Camera-type eye (tissue), 1 donor: ENCODE results near the gene CDC6. TPM values are rescaled to one million over a fixed set of nuclear protein-coding genes. Genes with fewer than 3 reads are reported as not detected.

Source experiments
- total RNA-seq: library from RNA; depleted of rRNA; stranded (reverse); fragments of >200 nt; gene quantifications from one replicate; pipeline ENCODE4 v1.2.3, GENCODE V29; 2014

CDC6 gene, protein sequence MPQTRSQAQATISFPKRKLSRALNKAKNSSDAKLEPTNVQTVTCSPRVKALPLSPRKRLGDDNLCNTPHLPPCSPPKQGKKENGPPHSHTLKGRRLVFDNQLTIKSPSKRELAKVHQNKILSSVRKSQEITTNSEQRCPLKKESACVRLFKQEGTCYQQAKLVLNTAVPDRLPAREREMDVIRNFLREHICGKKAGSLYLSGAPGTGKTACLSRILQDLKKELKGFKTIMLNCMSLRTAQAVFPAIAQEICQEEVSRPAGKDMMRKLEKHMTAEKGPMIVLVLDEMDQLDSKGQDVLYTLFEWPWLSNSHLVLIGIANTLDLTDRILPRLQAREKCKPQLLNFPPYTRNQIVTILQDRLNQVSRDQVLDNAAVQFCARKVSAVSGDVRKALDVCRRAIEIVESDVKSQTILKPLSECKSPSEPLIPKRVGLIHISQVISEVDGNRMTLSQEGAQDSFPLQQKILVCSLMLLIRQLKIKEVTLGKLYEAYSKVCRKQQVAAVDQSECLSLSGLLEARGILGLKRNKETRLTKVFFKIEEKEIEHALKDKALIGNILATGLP
- 6.3 TPM for total RNA-seq

DNA sequence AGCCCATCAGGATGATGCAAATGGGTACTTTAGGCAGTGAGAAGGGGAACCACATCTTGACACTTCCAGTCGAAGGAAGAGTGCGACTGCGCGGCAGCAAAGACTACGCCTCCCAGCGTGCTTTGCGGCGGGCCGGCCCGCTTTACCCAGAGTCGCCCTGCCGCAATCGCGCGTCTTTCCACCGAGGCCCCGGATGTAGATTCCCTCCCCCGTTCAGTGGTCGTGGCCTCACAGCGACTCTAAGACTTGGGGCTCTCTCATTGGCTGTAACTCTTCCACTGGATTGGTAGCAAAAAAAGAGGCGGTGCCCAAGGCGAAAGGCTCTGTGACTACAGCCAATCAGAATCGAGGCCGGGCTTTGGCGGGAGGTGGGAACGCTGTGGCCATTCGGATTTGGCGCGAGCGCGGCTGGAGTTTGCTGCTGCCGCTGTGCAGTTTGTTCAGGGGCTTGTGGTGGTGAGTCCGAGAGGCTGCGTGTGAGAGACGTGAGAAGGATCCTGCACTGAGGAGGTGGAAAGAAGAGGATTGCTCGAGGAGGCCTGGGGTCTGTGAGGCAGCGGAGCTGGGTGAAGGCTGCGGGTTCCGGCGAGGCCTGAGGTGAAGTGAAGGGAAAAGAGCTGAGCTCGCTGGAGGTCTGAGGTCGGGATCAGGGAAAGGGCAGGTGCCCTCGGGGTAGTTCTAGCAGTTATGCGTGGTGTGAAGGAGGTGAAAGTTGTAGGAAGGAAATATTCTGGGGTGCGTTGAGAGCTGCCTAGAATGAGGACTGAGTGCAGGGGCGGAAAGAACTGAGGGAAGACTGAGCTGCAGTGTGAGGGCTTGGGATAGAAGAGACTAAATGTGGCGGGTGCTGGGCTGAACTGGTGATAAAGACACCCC lies at the start of gene CDC6:
TSS of gene CDC6 (plus strand) at position 386 of the 876 bp plus-strand sequence. CDS start 1,542 bp downstream, outside the sequence.

GRCh38 chr17:40309031-40309948 lies 21.6 kb downstream of the CDC6 start, which contains the start of gene RARA:
TSS of gene RARA (plus strand) at chr17:40309180. CDS start at chr17:40331219, 22,039 bp downstream.

Other genes starting within 250 kb of the CDC6 start
- gene MED24, start 233.5 kb upstream of the CDC6 start, total RNA-seq, result 91.3 TPM
- gene THRA, start 224.9 kb upstream of the CDC6 start, total RNA-seq, result 96.6 TPM
- gene NR1D1, start 187.3 kb upstream of the CDC6 start, total RNA-seq, result 13.2 TPM
- 91.9 TPM for gene MSL1, start 165.9 kb upstream of the CDC6 start, total RNA-seq
- gene CASC3, start 147.3 kb upstream of the CDC6 start, total RNA-seq, result 71.7 TPM
- 16.2 TPM for gene RAPGEFL1, start 110.4 kb upstream of the CDC6 start, total RNA-seq
- gene WIPF2, start 68.6 kb upstream of the CDC6 start, total RNA-seq, result 13.6 TPM
- 50.1 TPM for gene RARA, start 21.3 kb downstream of the CDC6 start, total RNA-seq
- not detected for gene GJD3, start 76.9 kb downstream of the CDC6 start, total RNA-seq
- gene TOP2A, start 130.0 kb downstream of the CDC6 start, total RNA-seq, result 62.8 TPM
- gene IGFBP4, start 155.6 kb downstream of the CDC6 start, total RNA-seq, result 182 TPM
- 1.8 TPM for gene TNS4, start 213.7 kb downstream of the CDC6 start, total RNA-seq